K562 (cell line): ENCODE results near the gene CST5. TPM values are rescaled to one million over a fixed set of nuclear protein-coding genes. Genes with fewer than 3 reads are reported as not detected.

ENCODE experiments used
- ATAC-seq: fragments of 200-7000 bp; cut with Tn5 transposase; 3 replicates; pipeline ENCODE4 v1.9.1; 2020; ENCODE audit warnings: moderate library complexity
- BruUV-seq: library from RNA; stranded (reverse); fragments of 400-500 nt; replicated peaks from 2 replicates; lab custom pipeline; 2021; lab: Mats Ljungman, UMichigan
- CTCF ChIA-PET: fragments of 300-600 bp; formaldehyde crosslinking; extraction: SDS; loops from one replicate; lab custom pipeline; 2021; ENCODE audit warnings: low intra/inter-chr PET ratio; lab: Yijun Ruan, JAX
- POLR2A ChIA-PET: fragments of 300-600, 350-650 bp; sonication (Branson Sonifier 250); formaldehyde crosslinking; extraction: SDS; loops from one replicate; lab custom pipeline; 2021; ENCODE audit warnings: antibody characterized with exemption, inconsistent platforms; lab: Yijun Ruan, JAX
- DNase-seq, 4 experiments: peaks; one replicate each; pipeline versions ENCODE4 v3.0.0 to v3.0.0-alpha.2; 2011 to 2018; ENCODE audit warnings: low spot score in 3 of 4, mixed read lengths in 3 of 4; ENCODE audit errors: extremely low read depth in 1 of 4
- FAIRE-seq: peaks from 2 replicates; lab custom pipeline; 2011; peaks lifted over from hg19 to GRCh38; lab: Jason Lieb, UNC
- H2AFZ ChIP-seq: 2 replicates; pipeline ENCODE4 v1.6.0; 2011; ENCODE audit warnings: low read depth, low read length, control low read depth, inconsistent platforms
- H3K27ac ChIP-seq: fragments of 200-600 bp; 3 replicates; pipeline ENCODE4 v1.8.0; 2011; ENCODE audit warnings: low read depth, mild to moderate bottlenecking, control low read depth, inconsistent platforms, low read length, moderate library complexity, mixed read lengths; ENCODE audit errors: extremely low read depth
- H3K27me3 ChIP-seq, 2 experiments: fragments of 300-600 bp in 1 of 2; 2 replicates in 1 of 2; 3 replicates in 1 of 2; pipeline versions ENCODE4 v1.6.0 to v1.8.0; 2011; ENCODE audit warnings: inconsistent platforms in 2 of 2, low read length in 2 of 2, mild to moderate bottlenecking in 1 of 2, mixed read lengths in 1 of 2, moderate library complexity in 1 of 2; ENCODE audit not compliant: control insufficient read depth in 2 of 2, insufficient read depth in 2 of 2
- H3K36me3 ChIP-seq: fragments of 300-600 bp; 3 replicates; pipeline ENCODE4 v1.8.0; 2011; ENCODE audit warnings: mild to moderate bottlenecking, low read length, inconsistent platforms; ENCODE audit not compliant: control insufficient read depth, insufficient read depth
- H3K4me1 ChIP-seq, 2 experiments: fragments of 200-600 bp in 1 of 2; replicated peaks in 1 of 2; 2 replicates in 1 of 2; 3 replicates in 1 of 2; pipeline versions ENCODE4 v1.5.1 to v1.8.0; 2011; ENCODE audit warnings: inconsistent platforms in 2 of 2, low read length in 2 of 2, mild to moderate bottlenecking in 1 of 2, mixed read lengths in 1 of 2, moderate library complexity in 1 of 2; ENCODE audit not compliant: control insufficient read depth in 2 of 2, insufficient read depth in 2 of 2
- H3K4me2 ChIP-seq: 2 replicates; pipeline ENCODE4 v1.6.1; 2011; ENCODE audit warnings: low read length, control low read depth, inconsistent platforms, mixed read lengths; ENCODE audit not compliant: insufficient read depth
- H3K4me3 ChIP-seq: fragments of 200-600 bp; sonication (generic), shearing (Covaris generic); 2 replicates; pipeline ENCODE4 v1.5.1; 2016; ENCODE audit warnings: control low read depth, inconsistent platforms
- H3K79me2 ChIP-seq: fragments of 200-600 bp; 3 replicates; pipeline ENCODE4 v1.8.0; 2011; ENCODE audit warnings: low read length, inconsistent platforms; ENCODE audit not compliant: control insufficient read depth, insufficient read depth
- H3K9ac ChIP-seq, 2 experiments: 2 replicates each; pipeline versions ENCODE4 v1.6.0 to v1.6.1; 2011; ENCODE audit warnings: low read depth in 2 of 2, low read length in 2 of 2, control low read depth in 1 of 2, inconsistent platforms in 1 of 2, mild to moderate bottlenecking in 1 of 2, mixed read lengths in 1 of 2; ENCODE audit not compliant: insufficient read depth in 1 of 2
- H3K9me1 ChIP-seq: one replicate; pipeline ENCODE4 v1.6.0; 2011; ENCODE audit warnings: inconsistent platforms, mild to moderate bottlenecking, low read length, moderate library complexity; ENCODE audit not compliant: control insufficient read depth, insufficient read depth
- H3K9me3 ChIP-seq: replicated peaks from 2 replicates; pipeline ENCODE4 v1.5.1; 2011; ENCODE audit warnings: low read depth, low read length, inconsistent platforms; ENCODE audit not compliant: control insufficient read depth, insufficient read depth
- H4K20me1 ChIP-seq: replicated peaks from 2 replicates; pipeline ENCODE4 v1.6.1; 2011; ENCODE audit warnings: low read length, inconsistent platforms, mixed read lengths; ENCODE audit not compliant: control insufficient read depth, insufficient read depth
- CREBBP ChIP-seq: IDR thresholded peaks from one replicate; pipeline ENCODE4 v1.6.1; 2012; ENCODE audit warnings: low read depth, mild to moderate bottlenecking, control low read depth, inconsistent platforms, low read length
- DNMT1 ChIP-seq: fragments of 450-650 bp; IDR thresholded peaks from 2 replicates; pipeline ENCODE4 v1.6.1; 2016; ENCODE audit warnings: antibody characterized with exemption, mild to moderate bottlenecking
- ETS1 ChIP-seq: conservative IDR thresholded peaks from 2 replicates; pipeline ENCODE4 v1.6.1; 2011; ENCODE audit warnings: low read depth, mild to moderate bottlenecking, low read length; ENCODE audit not compliant: control insufficient read depth
- MAX ChIP-seq: sonication (generic); formaldehyde crosslinking; IDR thresholded peaks from 2 replicates; pipeline ENCODE4 v1.9.0; 2022; ENCODE audit warnings: mild to moderate bottlenecking, missing genetic modification reagents
- NCOA1 ChIP-seq: fragments of 450-650 bp; IDR thresholded peaks from 2 replicates; pipeline ENCODE4 v1.6.1; 2016; ENCODE audit warnings: low read depth
- SMAD2 ChIP-seq: fragments of 150-350 bp; IDR thresholded peaks from 2 replicates; pipeline ENCODE4 v1.6.1; 2014; ENCODE audit warnings: low read depth, mild to moderate bottlenecking, low read length
- SMARCC2 ChIP-seq: fragments of 450-650 bp; IDR thresholded peaks from 2 replicates; pipeline ENCODE4 v1.6.1; 2017; ENCODE audit warnings: antibody characterized with exemption, moderate library complexity, mild to moderate bottlenecking, low read depth
- TCFL5 ChIP-seq: fragments of 250-450 bp; sonication (Bioruptor Pico); conservative IDR thresholded peaks from 2 replicates; pipeline ENCODE4 v1.6.1; 2021; ENCODE audit warnings: mild to moderate bottlenecking, moderate library complexity, matching md5 sums
- ZBTB17 ChIP-seq: fragments of 450-650 bp; formaldehyde crosslinking; IDR thresholded peaks from 2 replicates; pipeline ENCODE4 v1.4.0; 2020; ENCODE audit warnings: mild to moderate bottlenecking
- ZNF23 ChIP-seq: fragments of 250-450 bp; sonication (Bioruptor Pico); IDR thresholded peaks from 2 replicates; pipeline ENCODE4 v1.4.0; 2020; ENCODE audit warnings: mild to moderate bottlenecking
- ZZZ3 ChIP-seq: fragments of 450-650 bp; IDR thresholded peaks from 2 replicates; pipeline ENCODE4 v1.6.1; 2016; ENCODE audit warnings: antibody characterized with exemption, mild to moderate bottlenecking, moderate library complexity
- WGBS: fragments of 100-300 bp; shearing (Covaris generic); methylation state at CpG from one replicate; pipeline ENCODE4 v1.1.6; 2016; ENCODE audit warnings: low coverage, mixed read lengths; ENCODE audit not compliant: insufficient coverage; ENCODE audit errors: missing lambda C conversion rate; 5-methylcytosine and 5-hydroxymethylcytosine counted together
- in situ Hi-C: fragments of 300-500 bp; cut with MboI; formaldehyde crosslinking; loops from 4 replicates; pipeline ENCODE4 v1.15.0; 2018; ENCODE audit warnings: inconsistent platforms, mixed read lengths
- intact Hi-C: fragments of 100-400 bp; cut with micrococcal nuclease; formaldehyde crosslinking; loops from 2 replicates; pipeline ENCODE4 v1.14.2; 2022
- polyA plus RNA-seq, 8 experiments: library from polyadenylated mRNA; depleted of rRNA in 4 of 8; stranded (reverse) in 5 of 8; unstranded in 3 of 8; fragments of >200 nt; fragmentation: Nextera tagmentation in 2 of 8; fragmentation: Illumina TruSeq in 1 of 8; extraction: Ambion mirVana in 2 of 8; extraction: Trizol in 1 of 8; gene quantifications; 2 replicates each; pipeline versions ENCODE4 v1.2.1 to v1.2.3, GENCODE V29; 2011 to 2014; ENCODE audit warnings: inconsistent platforms in 1 of 8, missing spikeins in 1 of 8
- total RNA-seq, 7 experiments: library from RNA; depleted of rRNA in 6 of 7; stranded (reverse); fragments of >200 nt in 6 of 7; fragmentation: Illumina TruSeq in 2 of 7; extraction: Trizol in 2 of 7; gene quantifications; 2 replicates each; pipeline versions ENCODE4 v1.2.1 to v1.2.3, GENCODE V29; 2011 to 2021; ENCODE audit warnings: low replicate concordance in 1 of 7

Gene CST5
- total and polyA plus RNA-seq, 9 of the 15 experiments (the other 6 are each of a cell fraction or from before 2014, with no cell fraction given), result not detected

GRCh38 chr20:23881371-23881770, 1.8 kb upstream of the CST5 start:
- intact Hi-C loops, result no loop called here
- no peak overlapping the region for H3K27ac ChIP-seq
- POLR2A ChIA-PET, result interaction anchor here (0.7 kb wide), 1 partner anchor 244 kb away, joined by 3 read pairs; no protein-coding TSS in a partner anchor

More at GRCh38 chr20:23881371-23881770, 1.8 kb upstream of the CST5 start:
- Histone ChIP-seq H3K4me1 (no peaks in the 10 kb centered on the region), H3K9me1 (no peaks in the 10 kb centered on the region), H2AFZ (no peak overlapping the region), H3K27me3 (no peaks in the 10 kb centered on the region), H4K20me1 (no peaks in the 10 kb centered on the region), H3K36me3 (no peaks in the 10 kb centered on the region), H3K9me3 (no peaks in the 10 kb centered on the region), H3K4me3 (no peak overlapping the region), H3K4me2 (no peak overlapping the region), H3K9ac (no peak overlapping the region), H3K79me2 (no peaks in the 10 kb centered on the region)
- in situ Hi-C loops, result loop anchor here (10.0 kb wide), 1 partner anchor 113 kb away; no protein-coding TSS in a partner anchor
- no peak for TF ChIP-seq SMAD2
- no peak for TF ChIP-seq ZZZ3
- no peak for TF ChIP-seq ZBTB17 (CRISPR knock-in tag)
- no peak for TF ChIP-seq ETS1
- no peak for TF ChIP-seq NCOA1
- no peak for TF ChIP-seq ZNF23 (CRISPR knock-in tag)
- TF ChIP-seq SMARCC2, result no peak
- no peak for TF ChIP-seq DNMT1
- TF ChIP-seq MAX (CRISPR knock-in tag), result no peak
- TF ChIP-seq CREBBP, result no peak
- TF ChIP-seq TCFL5 (CRISPR knock-in tag), result no peak
- WGBS, result no CpG with 5 or more reads among the region's 6 CpGs
- no peak for DNase-seq
- no TSS peak for BruUV-seq
- CTCF ChIA-PET, result no interaction called here
- FAIRE-seq, result no peak
- ATAC-seq, result no peak
